Astrocyte of the hippocampus (primary cell): ENCODE measurements around the gene TTC39B.
A peak's percentile ranks its signal among the peaks of the same experiment; 100 is the strongest.

ENCODE experiments used
- DNase-seq: peaks from one replicate; pipeline ENCODE4 v3.0.0; 2011; ENCODE audit warnings: low read depth, low spot score

TTC39B gene

DNA sequence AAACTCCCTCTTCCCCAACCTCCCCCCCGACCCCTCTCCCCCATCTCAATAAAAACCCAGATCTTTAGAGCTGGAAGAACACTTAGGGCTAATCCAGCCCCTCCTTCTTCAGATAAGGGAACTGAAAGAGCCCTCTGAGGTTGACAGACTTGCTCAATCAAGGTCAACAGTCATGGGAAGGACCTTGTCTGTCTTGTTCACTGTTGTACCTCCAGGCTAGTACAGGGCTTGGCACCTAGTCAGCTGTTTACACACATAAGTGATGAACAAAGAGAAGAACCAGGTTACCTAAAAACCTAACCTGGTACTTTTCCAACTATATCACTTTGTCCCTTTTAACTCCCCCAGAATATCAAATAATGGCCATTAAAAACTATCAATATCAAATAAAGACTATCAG, 2.4 kb downstream of the TTC39B start:
- no peak for DNase-seq

DNA sequence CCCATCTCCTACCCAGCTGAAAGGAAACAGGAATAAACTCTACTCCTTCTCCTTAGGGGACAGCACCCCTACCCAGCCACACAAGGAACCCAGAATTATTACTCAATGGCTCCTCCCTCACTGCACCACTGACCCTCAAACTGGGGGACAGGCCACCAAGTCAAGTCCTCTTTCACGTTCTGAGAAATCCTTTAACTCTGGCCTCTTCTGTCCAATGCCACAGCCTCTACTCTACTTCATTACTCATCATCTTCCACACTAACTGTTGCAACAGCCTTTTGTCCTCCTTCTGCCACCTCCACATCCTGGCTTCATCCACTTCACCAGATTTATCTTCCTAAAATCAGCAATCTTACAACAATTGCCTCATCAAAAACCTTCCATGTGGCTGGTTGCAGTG, 6.8 kb downstream of the TTC39B start:
- no peak for DNase-seq

DNA sequence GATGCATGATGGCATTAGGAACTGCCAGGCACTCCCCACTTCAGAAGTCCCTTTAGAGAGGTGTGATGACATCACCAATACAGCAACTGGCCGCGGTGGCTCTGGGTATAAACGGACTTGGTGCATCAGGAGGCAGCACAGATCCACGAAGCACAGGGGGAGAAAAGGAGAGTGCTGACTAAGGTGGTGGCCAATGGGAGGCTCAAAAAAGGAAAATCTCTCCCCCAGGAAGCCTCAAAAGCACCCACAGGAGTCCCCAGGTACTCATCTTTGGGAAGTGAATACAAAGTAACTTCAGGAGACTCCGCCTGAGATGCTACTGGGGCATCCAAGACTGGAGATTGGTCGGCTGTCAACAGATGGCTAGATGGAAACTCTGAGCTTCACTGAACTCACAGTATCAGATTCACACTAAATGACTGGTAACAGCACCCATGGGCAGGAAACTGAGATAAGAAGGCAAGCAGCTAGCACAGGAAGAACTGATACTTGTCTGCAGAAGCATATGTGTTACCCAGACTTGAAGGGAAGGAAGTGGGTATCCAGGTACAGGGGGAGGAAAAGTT, 7.6 kb downstream of the TTC39B start:
- no peak for DNase-seq

DNA sequence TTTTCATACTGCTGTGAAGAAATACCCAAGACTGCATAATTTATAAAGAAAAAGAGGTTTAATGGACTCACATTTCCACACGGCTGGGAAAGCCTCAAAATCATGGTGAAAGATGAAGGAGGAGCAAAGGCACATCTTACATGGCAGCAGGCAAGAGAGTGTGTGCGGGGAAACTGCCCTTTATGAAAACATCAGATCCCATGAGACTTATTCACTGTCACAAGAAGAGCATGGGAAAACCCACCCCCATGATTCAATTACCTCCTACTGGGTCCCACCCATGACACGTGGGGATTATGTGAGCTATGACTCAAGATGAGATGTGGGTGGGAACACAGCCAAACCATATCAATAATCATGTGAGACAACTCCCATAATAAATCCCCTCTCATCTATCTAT, 8.7 kb downstream of the TTC39B start:
- no peak for DNase-seq

DNA sequence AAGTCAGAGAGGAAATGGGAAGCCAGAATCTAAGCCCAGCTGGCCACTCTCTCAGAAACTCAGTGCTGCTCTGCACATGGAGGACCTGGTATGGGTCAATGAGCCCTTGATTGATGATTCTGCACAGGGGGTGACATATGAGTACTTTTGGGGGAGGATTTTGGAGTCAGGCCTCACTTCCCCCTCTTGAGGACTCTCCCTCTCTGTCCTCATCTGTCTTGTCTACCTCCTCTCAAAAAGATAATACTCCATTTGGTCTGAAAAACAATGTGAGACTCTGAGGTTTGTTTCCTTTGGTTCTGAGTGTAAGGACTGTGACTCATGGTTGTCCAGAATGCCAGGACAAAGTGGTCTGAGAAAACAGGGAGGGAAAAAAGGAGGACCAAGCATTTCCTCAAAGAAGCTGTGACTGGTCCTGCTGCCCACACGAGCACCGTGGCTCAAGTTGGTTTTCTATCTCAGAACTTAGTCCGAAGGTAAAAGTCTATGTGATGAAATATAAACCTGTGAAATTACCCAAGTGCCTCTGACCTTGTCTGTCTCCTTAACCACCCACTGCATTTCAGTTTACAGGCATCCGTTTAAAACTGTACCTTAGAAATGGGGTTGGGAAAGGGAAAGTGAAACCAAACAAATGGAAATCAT, 11.1 kb downstream of the TTC39B start:
- DNase-seq = peak; percentile 87

DNA sequence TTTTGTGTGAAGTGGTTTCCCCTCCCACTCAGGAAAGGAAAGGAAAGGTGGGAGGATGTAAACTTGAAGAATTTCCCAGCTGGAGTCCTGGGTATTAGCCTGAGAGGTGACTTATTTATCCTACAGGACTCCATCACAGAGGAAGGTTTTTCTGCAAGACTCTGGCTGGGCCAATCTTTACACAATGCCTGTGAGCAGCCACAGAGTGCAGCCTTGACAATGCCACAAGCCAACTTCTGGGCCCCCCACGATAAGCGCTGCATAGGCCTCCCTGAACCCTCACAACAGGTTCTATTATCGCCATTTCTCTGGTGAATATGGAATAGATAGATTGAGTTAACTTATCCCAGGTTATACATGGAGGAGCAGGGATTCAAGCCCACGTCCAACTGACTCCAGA, 12.4 kb downstream of the TTC39B start:
- no peak for DNase-seq

DNA sequence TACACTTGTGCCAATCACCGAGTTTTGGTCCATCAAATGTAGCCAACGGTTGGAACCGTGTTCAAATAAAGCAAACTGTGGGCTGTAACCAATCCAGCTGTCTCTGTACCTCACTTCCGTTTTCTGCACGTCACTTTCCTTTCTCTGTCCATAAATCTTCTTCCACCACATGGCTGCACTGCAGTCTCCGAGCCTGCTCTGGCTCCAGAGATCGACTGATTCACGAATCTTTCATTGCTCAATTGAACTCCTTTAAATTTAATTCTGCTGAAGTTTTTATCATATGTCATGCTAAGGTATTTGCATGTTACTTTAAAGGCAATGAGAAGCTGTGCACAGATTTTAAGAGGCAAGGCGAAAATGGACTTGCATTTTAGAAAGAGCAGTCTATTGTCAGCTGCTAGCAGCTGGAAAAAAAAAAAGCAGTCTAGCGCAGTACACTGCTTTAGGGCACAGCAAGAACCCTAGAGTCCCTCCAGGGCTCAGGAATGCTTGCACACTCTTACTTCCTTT, 13.2 kb downstream of the TTC39B start:
- no peak for DNase-seq

DNA sequence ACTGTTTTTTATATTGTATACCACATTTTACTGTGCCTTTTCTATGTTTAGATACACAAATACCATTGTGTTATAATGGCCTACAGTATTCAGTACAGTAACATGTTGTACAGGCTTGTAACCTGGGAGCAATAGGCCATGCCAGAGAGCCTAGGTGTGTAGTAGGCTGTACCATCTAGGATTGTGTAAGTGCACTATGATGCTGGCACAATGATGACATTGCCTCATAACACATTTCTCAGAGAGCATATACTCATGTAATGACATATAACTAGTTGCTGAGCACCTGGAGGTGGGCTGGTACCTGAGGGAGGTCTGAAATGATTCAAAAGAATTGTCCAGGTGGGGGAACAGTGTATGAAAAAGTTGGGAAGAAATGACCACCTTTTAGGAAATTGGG, 13.9 kb downstream of the TTC39B start:
- DNase-seq = no peak

DNA sequence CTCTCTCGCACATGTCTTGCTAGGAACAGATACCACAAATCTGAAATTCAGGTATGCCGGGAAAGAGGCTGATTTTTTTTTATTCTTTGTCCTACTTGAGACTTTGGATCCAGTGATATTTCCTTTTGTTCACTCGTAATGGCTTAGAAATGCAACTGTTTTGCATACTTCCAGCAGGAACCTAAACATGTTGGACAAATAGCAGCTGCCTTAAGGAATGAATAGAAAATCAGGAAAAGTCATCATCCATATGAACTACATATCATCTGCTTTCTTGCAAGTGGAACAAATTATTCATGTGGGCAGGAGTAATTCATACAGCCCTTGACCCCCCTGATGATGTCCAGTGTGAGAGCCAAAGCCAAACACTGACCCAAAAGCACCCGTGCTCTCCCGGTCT, 17.4 kb downstream of the TTC39B start:
- no peak for DNase-seq

DNA sequence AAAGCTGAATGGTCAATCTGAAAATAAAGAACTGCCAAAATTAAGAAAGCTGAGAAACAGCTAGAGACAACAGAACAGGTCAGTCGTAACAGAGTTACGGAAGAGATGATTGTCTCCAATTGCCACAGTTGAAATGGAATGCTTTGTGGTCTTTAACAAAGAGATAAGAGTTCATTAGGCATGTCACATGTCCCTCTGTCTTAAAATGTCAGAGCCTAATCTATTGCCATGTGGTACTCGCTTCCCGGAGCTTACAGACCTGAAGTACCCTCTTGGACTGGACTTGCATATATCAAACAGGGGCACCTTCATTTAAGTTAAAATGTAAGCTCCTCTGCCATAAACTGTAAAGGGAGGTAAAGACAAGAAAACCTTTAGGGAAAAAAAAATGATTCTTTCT, 19.7 kb downstream of the TTC39B start:
- DNase-seq = no peak

DNA sequence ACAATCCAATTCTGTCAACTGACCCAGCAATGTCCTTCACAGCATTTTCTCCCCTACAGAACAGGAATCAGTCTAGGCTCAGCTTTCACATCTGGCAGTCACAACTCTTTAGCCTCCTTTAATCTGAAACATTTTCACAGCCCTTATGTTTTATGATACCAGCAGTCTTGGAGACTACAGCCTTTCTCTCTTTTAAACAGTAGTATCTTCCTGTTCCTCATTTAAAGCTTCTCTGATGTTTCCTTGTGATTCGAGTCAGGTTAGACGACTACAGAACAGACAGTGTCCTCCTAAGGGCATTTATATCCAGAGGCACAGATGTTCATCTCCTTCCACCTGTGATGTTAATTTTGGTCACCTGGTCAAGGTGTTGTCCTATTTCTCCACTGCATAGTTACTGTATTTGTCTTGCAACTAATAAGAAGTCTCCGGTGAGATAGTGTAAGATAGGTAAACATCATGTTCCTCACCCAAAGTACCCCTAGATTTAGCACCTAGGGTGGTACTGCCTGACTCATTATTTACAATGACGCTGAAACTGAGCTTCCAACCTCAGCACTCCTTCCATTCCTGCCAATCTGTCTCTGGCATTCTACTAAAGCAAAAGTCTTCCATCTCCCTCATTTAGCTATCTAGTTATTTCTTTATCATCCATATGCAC, 20.7 kb downstream of the TTC39B start:
- no peak for DNase-seq

DNA sequence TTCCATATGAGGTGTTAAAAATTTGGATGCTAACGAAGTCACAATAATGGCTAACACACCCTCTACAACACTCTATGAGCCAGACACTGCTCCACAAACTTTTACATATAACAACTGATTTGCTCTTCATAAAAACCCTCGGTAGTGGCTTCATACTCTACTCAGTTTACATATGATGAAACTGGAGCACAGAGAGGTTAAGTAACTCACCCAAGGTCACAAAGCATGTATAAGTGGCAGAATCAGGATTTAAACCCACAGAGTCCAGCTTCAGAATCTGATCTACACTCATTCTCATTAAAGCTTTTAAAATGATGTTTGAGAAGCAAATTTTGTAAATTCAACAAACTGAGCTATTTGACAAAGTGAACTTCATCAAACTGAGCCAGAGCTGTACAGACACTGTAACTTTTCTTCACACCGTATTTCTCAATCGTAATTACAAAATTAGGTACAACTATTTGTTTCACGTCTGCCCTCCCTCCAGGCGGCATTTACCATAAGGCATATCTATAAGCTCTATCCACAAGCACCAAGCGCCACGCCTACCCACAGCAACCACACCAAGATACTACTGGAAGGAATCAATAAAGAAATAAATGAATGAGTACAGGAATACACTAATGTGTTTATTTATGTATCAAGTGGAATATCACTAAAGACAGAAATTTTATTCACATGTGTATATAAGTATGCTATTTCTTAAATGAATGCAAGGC, 24.3 kb downstream of the TTC39B start:
- DNase-seq = no peak

DNA sequence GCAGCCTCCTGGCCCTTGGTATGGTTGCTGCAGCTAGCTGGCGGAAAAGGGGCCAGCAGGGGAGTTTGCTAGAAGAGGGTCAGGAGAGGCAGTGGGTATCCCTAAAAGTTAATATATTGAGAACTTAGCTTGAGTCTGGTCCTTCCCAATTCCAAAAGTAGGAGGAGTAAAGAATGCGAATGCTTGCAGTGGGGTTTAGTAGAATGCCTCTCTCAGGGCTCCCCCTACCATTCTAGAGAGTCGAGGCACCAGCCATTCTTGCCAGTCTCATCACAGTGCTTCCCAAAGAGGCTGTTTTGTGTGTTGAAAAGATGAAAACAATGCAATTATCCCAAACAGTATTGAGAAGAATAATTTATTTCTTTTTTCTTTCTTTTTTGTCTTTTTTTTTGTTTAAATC, 26.4 kb downstream of the TTC39B start:
- DNase-seq = no peak

DNA sequence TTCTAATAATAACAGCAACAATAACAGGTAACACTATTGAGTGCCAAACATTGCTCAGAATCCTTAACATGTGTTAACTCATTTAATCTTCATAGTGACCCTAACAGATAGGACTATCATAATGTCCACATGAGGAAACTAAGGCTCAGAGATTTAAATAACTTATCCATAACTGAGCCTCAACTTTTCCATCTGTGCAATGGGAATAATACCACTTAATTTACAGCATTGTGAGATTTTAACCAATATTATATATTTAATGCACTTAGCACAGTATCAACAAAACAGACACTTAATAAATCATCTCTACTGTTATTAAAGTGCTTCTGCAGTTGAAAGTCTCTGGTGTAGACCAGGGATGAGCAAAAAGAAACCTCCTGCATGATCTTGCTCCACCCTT, 28.2 kb downstream of the TTC39B start:
- no peak for DNase-seq

DNA sequence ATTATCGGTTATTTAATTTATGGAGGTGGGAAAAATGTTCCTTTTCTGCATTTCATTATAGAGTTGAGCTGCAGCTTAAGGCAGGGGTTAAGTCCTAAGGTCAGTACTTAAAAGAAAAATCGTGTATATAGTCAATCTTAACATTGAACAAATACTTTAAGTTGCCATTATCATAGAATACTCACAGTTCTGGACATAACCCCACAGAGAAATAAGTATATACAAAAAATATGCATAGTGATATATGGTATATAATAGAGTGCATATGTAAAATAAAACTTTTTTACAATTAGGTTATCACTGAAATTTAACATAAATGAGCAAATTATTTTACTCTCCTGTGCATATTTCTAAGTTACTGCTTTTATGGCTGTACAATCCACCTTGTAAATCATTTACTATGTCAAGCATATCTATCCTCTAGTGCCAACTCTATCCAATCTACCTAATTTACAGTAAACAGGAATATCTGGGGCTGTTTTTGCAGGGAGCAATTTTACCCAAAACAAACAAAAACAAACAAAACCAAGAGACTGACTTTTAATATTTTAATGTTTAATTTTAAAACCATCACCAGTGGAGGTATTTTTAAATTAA, 28.8 kb downstream of the TTC39B start:
- no peak for DNase-seq

DNA sequence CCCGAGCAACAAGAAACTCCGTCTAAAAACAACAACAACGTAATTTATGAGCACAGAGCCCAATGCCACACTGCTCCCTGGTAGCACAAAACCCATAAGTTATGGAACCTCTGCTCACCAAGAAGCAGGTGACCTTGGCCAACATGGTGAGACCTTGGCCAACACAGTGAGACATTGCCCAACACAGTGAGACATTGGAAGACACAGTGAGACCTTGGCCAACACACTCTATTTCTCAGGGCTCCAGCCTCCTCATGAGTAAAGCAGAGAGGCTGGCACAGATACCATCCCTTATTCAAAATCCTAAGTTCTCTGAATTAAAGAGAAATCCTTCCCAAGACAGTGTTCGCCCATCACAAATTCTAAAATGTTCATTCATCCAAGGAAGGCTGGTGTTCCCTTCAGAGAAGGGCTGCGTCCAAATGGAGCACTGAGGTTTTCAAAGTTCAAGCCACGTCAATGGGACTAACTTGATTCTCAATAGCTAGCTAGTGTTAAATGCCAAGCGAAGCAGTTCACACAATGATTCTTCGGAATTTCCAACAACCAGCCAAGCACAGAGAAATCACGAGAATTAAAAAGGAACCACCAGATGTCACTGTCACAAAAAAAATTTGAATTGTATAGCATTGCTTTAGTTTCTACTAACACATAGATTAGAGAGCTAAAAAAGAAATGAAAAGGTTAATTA, 29.5 kb downstream of the TTC39B start:
- peak; percentile 73 for DNase-seq

DNA sequence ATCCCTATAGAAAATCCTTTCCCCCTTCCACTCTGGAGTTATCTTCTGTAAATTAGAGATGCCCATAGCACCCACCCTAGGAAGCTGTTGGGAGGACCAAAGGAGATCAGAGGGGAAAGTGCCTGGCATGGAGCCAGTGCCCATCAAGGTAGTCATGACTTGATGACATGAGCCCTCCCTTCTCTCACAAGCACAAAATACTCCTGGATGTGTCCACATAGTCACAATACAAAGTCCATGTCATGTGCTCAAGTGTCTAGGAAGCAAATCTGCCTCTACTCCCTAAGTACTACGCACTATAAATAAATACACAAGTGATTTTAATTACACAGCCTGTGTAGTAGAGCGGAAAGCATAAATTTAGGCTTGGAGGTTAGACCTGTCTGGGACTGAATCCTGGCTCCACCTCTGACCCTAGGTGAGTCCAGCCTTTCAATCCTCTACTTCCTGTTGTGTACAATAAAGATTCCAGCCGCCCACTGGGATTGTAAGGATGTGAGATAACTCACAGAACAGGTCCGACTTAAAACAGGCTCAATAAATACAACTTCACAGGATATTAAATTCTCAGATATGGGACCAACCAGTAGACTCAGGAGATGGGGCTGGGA, 30.6 kb downstream of the TTC39B start:
- no peak for DNase-seq

DNA sequence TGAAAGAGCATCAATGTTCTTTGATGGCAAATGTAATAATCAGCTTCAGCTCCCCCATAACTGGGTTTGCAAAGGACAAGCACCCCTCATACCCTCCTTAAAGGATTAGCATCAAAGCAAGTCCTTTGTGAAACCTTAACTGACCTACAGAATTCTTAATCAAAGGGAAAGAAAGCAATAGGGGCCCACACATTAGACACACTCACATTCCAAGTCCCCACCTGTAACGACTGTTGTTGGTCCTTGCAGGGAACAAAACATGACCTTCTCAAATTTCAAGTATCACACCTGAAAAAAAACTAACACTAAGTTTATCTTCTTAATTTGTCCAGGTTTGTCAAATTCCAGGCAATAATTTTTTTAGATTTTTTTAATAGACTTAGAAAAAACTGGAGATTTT, 32.6 kb downstream of the TTC39B start:
- DNase-seq = no peak

DNA sequence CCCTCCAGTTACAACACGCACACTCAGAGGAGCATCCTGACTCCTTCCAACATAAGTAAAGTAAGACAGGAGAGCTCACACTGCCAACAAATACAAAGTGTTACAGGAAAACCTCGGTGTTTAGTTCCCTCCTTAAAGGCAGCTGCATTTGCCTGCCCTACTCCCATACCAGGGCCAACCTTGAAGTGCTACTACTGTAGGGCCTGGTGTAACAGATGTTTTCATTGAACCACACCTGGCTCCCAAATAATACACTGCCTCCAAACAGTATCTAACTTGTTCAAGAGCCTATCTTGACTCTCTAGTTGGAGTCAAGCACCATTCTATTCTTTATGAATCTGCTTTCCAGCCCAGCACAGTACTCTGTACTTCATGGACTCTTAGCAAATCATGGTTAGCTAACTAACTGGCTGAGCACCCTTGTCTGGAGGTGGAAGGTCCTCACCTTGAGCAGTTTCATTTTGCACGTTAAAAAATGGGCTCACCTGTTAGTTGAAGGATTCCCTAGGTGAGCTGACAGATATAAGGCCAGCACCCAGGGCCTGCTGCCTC, 34.6 kb downstream of the TTC39B start:
- DNase-seq = no peak

DNA sequence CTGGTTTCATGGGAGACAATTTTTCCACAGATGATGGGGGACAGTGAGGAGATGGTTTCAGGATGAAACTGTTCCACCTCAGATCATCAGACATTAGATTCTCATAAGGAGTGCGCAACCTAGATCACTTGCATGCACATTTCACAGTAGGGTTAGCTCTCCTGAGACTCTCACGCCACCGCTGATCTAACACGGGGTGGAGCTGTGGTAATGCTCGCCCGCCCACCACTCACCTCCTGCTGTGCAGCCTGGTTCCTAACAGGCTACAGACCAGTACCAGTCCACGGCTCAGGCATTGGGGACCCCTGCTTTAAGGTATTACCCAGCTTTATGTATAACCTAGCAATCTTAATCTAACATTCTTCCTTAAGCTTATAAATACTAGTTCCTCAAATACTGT, 35.6 kb downstream of the TTC39B start:
- DNase-seq = no peak

DNA sequence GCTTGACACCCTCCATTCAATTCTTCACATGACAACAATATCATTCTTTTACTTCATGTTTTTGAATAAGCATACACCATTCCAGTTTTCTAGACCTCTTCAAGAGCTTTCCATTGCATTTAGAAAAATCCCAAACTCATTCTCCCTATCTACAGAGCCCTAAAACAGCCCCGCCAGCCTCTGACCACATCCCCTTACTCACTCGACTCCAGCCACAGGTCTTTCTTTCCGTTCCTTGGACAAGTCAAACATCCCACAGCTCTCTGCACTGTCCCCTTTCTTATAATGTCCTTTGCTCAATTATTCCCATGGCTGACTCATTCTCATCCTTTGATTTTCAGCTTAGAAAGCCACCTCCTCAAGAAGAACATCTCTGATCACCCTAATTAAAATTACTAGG, 38.2 kb downstream of the TTC39B start:
- peak; percentile 29 for DNase-seq
